ENCODE measurements around the gene HPCAL4. TPM values are rescaled to one million over a fixed set of nuclear protein-coding genes. Genes with fewer than 3 reads are reported as not detected.

Gene HPCAL4
- total RNA-seq, 1 donor from 2014 or later = 0.49 TPM

- H3K4me1 Mint-ChIP-seq = no peaks in the 10 kb centered on the region
- TF ChIP-seq, protein P1, sequence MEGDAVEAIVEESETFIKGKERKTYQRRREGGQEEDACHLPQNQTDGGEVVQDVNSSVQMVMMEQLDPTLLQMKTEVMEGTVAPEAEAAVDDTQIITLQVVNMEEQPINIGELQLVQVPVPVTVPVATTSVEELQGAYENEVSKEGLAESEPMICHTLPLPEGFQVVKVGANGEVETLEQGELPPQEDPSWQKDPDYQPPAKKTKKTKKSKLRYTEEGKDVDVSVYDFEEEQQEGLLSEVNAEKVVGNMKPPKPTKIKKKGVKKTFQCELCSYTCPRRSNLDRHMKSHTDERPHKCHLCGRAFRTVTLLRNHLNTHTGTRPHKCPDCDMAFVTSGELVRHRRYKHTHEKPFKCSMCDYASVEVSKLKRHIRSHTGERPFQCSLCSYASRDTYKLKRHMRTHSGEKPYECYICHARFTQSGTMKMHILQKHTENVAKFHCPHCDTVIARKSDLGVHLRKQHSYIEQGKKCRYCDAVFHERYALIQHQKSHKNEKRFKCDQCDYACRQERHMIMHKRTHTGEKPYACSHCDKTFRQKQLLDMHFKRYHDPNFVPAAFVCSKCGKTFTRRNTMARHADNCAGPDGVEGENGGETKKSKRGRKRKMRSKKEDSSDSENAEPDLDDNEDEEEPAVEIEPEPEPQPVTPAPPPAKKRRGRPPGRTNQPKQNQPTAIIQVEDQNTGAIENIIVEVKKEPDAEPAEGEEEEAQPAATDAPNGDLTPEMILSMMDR (conservative IDR thresholded peaks at IDR 0.05) = no peak
- DNase-seq (ENCODE audit: low read depth, low spot score) = no peak
- peaks cover 69% of the 10 kb centered on the region for H3K27me3 Mint-ChIP-seq (ENCODE audit: low read depth)
- no peak overlapping the region for H3K4me3 Mint-ChIP-seq
- H3K27ac Mint-ChIP-seq (ENCODE audit: unreplicated experiment) = no peak overlapping the region
- no peaks in the 10 kb centered on the region for H3K9me3 Mint-ChIP-seq
- no peaks in the 10 kb centered on the region for H3K36me3 Mint-ChIP-seq (ENCODE audit: low read depth)
Observed at GRCh38 chr1:39683591-39684312, 7.5 kb downstream of the HPCAL4 start.

DNA sequence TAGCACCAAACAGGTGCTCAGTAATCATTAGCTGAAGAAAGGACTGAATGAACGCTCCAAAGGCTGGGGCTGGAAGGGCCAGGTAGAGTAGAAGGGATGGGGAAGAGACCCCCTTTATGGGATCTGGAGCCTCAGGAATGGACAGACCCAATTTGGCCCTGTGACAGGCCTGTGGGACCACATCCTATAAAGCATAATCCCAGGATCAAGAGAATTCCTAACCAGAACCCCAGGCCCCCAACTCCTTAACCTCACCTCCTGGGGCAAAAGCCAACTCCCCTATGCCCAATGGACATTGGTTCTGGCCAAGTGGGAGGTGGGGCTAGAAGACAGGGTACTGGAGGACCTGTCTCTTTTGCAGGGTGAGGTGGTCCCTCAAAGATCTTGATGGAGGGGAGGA lies 9.2 kb downstream of the HPCAL4 start:
- Mint-ChIP-seq H3K27ac (ENCODE audit: unreplicated experiment) (no peak overlapping the region), H3K4me1 (no peaks in the 10 kb centered on the region), H3K9me3 (no peaks in the 10 kb centered on the region), H3K27me3 (ENCODE audit: low read depth) (peaks cover 55% of the 10 kb centered on the region), H3K4me3 (no peak overlapping the region), H3K36me3 (ENCODE audit: low read depth) (no peaks in the 10 kb centered on the region)
- DNase-seq (ENCODE audit: low read depth, low spot score) = no peak
- TF ChIP-seq, protein P1 (conservative IDR thresholded peaks at IDR 0.05) = no peak

GRCh38 chr1:39681294-39681693 lies 9.9 kb downstream of the HPCAL4 start:
- DNase-seq (ENCODE audit: low read depth, low spot score) = no peak
- peaks cover 6% of the 10 kb centered on the region for H3K4me1 Mint-ChIP-seq
- H3K4me3 Mint-ChIP-seq = no peak overlapping the region
- peaks cover 54% of the 10 kb centered on the region for H3K27me3 Mint-ChIP-seq (ENCODE audit: low read depth)
- no peaks in the 10 kb centered on the region for H3K36me3 Mint-ChIP-seq (ENCODE audit: low read depth)
- H3K9me3 Mint-ChIP-seq = no peaks in the 10 kb centered on the region
- H3K27ac Mint-ChIP-seq (ENCODE audit: unreplicated experiment) = no peak overlapping the region
- TF ChIP-seq, protein P1 (conservative IDR thresholded peaks at IDR 0.05) = no peak

GRCh38 chr1:39680751-39681150 lies 10.5 kb downstream of the HPCAL4 start:
- TF ChIP-seq, protein P1 (conservative IDR thresholded peaks at IDR 0.05) = no peak
- peaks cover 51% of the 10 kb centered on the region for H3K27me3 Mint-ChIP-seq (ENCODE audit: low read depth)
- no peak overlapping the region for H3K4me3 Mint-ChIP-seq
- no peaks in the 10 kb centered on the region for H3K9me3 Mint-ChIP-seq
- no peaks in the 10 kb centered on the region for H3K36me3 Mint-ChIP-seq (ENCODE audit: low read depth)
- peaks cover 6% of the 10 kb centered on the region for H3K4me1 Mint-ChIP-seq
- H3K27ac Mint-ChIP-seq (ENCODE audit: unreplicated experiment) = no peak overlapping the region
- no peak for DNase-seq (ENCODE audit: low read depth, low spot score)

- Mint-ChIP-seq H3K4me1 (peaks cover 6% of the 10 kb centered on the region), H3K27ac (ENCODE audit: unreplicated experiment) (no peak overlapping the region), H3K9me3 (no peaks in the 10 kb centered on the region), H3K27me3 (ENCODE audit: low read depth) (peaks cover 47% of the 10 kb centered on the region), H3K4me3 (no peak overlapping the region), H3K36me3 (ENCODE audit: low read depth) (no peaks in the 10 kb centered on the region)
- TF ChIP-seq, protein P1 (conservative IDR thresholded peaks at IDR 0.05) = no peak
- DNase-seq (ENCODE audit: low read depth, low spot score) = no peak
Observed at GRCh38 chr1:39679821-39680220, 11.4 kb downstream of the HPCAL4 start.

Measured in neural crest cell (in vitro differentiated cells).